Fibroblast of skin of scalp (primary cell): Measurements from ENCODE around the gene AIM2.

Experiments
- DNase-seq: peaks from one replicate; pipeline ENCODE4 v3.0.0-alpha.2; 2013

AIM2 gene

GRCh38 chr1:159014851-159015250 is 61.7 kb downstream of the AIM2 start:
- no peak for DNase-seq

GRCh38 chr1:159014003-159014571 is 62.5 kb downstream of the AIM2 start:
- DNase-seq = no peak

DNA sequence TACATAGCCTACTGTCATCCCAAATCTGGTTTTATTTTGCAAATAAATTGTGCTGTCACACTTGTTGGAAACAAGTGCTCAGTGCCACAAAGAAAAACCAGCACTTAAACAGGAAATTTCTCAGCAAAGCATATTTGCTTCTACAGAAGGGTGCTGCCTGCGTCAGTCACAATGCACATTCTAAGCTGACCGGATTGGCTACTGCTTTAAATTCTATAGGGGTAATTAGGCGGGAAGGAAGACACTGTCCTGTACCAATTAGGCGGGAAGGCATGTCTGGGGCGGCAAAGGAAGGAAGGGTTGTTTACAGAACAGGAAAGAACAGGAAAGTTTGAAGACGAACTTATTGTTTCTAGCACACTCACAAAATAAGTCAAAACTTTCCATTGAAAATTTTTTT is 64.1 kb downstream of the AIM2 start:
- peak; percentile 22 for DNase-seq
